Measurements from ENCODE around the gene SSBP3.
A peak's percentile ranks its signal among the peaks of the same experiment; 100 is the strongest.

SSBP3 gene

DNA sequence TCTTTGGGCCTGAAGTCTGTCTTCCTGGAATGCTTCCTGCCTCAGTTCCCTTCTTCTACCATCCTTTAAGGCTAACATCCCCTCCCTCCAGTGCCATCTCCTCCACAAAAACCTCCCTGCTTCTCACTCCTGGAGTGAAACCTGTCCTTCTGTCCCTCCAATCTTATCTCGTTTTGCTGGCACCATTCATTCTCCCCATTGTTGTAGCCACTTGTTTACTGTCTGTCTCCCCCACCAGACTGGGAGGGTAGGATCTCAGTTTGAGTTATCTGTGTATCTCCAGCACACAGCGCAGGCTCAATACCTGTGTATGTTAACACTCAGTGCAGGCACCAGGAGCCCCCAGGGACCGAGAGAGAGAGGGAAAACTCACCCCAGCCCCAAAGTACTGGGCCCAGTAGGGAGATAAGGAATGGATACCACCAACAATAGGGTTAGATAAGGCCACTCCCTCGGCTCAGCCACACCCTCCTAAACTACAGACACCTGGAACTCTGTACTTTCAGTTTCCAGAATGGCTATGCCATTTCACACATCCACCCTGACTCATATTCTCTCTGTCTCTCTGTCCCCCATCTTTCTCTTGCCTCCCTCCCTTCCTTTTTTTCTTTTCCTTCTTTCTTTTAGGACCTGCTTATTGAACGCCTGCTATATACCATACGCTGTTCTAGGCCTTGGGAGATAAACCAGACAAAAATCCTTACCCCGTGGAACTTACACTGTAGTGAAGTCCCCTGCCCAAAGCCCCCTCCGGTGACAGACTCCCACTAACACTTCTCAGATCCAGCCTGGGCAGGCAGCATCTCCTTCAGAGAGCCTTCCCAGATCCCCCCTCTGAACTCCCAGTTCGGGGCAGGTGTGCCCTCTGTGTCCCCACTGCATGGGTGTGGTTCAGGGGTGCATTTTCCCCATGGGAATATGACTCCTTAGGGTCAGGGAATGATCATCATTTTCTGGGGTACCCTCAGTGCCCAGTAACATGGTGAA, 3.3 kb upstream of the SSBP3 start:
- no peak for DNase-seq (ENCODE audit: low spot score)

GRCh38 chr1:54408147-54409066, 2.2 kb upstream of the SSBP3 start:
- DNase-seq (ENCODE audit: low spot score), result no peak

GRCh38 chr1:54407404-54408146, 1.4 kb upstream of the SSBP3 start:
- DNase-seq (ENCODE audit: low spot score), result peak; percentile 69

DNA sequence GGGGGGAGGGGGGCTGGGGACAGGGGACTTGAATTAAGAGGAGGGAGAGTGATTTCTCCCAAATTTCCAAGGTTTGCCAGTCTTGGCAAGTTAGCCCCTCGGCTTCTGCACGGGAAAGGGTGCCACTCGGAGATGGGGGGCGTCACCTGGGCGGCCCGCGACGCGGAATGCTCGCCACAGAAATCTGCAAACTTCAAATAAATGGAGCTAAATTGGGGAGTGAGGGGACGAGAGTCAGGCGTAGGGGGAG, 885 bp upstream of the SSBP3 start:
- peak; percentile 45 for DNase-seq (ENCODE audit: low spot score)

GRCh38 chr1:54405898-54406293, 298 bp downstream of the SSBP3 start:
- DNase-seq (ENCODE audit: low spot score), result no peak

DNA sequence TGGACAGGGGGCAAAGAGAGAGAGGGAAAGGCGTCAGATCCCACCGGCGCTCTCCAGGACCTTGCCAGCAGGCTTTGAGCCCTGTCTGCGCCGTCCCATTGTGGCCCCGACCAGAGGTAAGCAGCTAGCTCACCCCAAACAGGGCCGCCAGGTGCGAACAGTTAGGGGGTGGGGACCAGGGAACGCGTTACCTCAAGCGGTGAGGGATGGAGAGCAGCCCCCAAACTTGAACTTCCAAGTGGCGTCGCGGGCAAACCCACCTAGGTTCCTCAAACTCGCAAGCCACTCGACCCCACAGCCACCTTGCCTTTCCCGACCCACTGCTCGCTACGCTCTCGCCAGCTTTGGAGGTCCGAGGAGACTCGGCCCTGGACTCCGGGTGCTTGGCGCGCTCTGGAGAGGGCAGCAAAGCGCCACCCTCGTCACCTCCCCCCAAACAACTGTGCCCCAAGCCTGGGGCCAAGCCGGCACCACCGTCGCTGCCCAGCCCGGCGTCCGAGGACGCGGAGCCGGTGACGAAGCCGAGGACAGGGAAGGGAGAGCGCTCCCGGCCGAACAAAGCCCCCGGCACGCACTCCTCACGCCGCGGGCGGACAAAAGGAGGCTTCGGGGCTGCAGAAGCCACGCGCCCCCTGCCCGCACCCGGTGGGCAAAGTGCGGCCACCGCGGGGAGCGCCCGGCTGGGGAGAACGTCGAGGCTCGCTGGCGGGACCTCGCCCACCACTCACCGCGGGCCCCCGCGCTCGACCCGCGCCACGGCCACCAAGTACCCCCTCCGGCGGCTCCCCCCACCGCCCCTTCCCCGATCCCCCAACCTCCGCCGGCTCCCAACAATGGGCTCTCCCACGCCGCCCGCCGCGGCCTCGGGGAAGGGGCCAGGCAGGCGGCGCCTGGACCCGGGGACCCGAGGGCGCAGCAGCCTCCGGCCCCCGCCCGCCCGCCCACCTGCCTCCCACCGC, 976 bp downstream of the SSBP3 start:
- peak; percentile 48 for DNase-seq (ENCODE audit: low spot score)

DNA sequence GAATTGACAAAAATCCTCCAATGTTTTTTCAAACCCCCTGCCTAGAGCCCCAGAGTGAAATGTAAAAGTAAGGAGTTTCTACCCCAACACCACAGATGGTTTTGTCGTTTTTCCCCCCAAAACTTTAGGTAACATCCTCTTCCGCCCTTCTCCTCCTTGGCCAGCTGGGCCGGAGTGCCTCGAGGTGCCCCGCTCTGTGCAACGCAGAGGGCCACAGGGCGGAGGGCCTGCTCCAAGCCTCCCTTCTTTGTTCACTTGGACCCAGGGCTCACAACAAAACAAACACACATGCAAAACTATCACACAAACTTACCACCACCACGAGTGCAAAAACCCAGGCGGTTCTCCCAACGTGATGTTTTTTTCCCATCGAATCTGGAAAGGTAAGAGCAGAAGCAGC, 1.9 kb downstream of the SSBP3 start:
- DNase-seq (ENCODE audit: low spot score), result no peak

GRCh38 chr1:54403808-54404261, 2.4 kb downstream of the SSBP3 start:
- DNase-seq (ENCODE audit: low spot score), result no peak

- DNase-seq (ENCODE audit: low spot score), result no peak
Observed at GRCh38 chr1:54403405-54403804, 2.8 kb downstream of the SSBP3 start.

GRCh38 chr1:54402896-54403295, 3.3 kb downstream of the SSBP3 start:
- no peak for DNase-seq (ENCODE audit: low spot score)

GRCh38 chr1:54401799-54402198, 4.4 kb downstream of the SSBP3 start:
- DNase-seq (ENCODE audit: low spot score), result no peak

- no peak for DNase-seq (ENCODE audit: low spot score)
Observed at GRCh38 chr1:54400329-54400728, 5.9 kb downstream of the SSBP3 start.

DNA sequence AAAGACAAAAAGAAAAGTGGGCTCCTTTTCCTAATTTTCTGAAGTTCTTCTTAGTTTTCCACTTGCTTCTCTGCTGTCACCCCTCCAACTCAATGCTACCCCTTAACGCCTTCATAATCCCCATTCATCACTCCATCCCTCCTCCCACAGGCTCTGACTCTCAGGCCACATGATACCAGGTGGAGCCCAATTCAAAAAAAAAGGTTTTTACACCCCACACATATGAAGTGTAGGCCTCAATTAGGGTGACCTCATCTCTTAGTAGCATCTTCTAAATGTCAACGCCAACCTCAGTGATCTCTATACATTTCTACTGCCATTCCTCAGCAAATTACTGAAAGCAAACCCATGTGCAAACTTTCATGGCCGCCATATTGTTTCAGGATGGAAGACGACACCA, 6.4 kb downstream of the SSBP3 start:
- no peak for DNase-seq (ENCODE audit: low spot score)

DNA sequence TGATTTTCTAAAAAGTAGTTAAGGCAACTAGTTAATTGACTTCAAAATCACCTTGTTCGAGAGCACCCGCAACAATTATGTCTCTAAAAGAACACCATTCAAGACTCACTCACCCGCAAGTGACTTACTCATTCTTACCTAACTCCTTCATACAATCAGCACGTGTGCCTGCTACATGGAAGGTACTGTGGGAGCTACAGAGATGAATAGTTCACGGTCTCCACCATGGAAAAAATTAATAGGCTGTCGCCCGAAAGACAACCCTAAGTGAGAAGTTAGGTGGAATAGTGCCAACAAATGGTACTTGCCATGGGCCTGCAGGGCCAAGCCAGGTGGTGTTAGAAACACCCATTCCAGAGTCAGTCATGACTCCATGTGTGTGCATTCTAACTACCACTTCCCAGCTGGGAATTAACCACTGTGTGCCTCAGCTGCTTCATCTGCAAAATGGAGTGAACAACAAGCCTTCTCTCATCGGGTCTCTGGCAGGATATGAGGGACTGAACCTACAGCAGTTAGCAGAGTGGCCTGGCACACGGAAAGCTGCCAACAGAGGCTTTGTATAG, 7.1 kb downstream of the SSBP3 start:
- DNase-seq (ENCODE audit: low spot score), result no peak

GRCh38 chr1:54397980-54398379, 8.2 kb downstream of the SSBP3 start:
- no peak for DNase-seq (ENCODE audit: low spot score)

- DNase-seq (ENCODE audit: low spot score), result no peak
Observed at GRCh38 chr1:54397090-54397591, 9.1 kb downstream of the SSBP3 start.

DNA sequence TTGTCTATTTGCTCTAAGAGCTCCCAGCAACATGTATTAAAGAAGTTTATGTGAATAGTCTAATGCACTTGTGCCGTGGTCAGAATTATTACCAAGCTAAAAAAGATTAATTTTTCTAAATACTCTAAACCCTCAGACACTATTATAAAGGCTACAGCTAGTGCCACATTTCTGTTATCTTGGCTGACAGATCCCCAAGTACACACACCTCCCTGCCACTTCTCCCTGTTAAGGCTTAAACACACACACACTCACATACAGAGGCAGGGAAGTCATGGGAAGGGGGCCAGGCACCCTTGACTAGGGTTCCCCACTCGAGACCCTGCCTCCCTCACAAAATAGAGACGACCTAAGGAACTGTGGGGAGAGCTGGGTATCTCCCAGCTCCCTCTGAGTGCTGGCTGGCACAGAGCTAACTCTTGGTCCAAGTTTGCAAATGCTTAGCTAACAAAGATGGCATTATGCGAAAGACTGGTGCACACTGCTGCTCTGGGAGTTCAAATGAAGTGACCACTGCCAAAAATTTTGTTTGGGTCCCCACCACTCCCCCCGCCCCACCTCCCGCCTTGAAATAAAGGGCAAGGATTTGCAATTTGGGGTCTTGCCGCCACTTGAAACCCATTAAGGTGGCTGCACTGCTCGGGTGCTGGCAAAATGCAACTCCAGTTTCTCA, 9.8 kb downstream of the SSBP3 start:
- DNase-seq (ENCODE audit: low spot score), result no peak

DNA sequence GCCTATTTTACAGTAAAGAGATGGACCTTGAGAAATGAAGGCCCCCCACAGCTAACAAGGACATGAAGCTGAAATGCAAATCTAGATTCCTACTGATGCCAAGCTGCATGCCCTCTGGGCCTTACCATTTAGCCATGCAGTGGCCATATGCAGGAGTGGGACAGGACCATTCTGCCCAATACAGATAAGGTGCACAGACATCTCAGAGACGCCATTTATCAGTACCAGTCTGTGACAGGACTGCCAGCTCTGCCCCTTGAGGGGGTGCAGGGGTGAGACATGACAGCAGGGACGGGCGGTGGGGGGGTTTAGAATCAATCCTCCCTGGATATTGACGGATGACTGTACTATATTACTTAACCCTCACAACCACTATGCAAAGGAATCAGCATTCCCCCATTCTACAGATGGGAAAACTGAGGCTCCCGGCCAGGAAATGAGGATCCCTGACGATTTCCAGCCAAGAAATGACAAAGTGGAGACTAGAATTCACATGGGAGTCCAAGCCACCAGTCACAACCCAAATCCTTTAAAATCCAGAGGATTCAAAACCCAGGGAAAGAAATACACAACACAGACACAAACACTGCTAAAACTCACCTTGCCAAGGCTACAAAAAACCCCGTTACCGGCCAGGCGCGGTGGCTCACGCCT, 10.8 kb downstream of the SSBP3 start:
- no peak for DNase-seq (ENCODE audit: low spot score)

DNA sequence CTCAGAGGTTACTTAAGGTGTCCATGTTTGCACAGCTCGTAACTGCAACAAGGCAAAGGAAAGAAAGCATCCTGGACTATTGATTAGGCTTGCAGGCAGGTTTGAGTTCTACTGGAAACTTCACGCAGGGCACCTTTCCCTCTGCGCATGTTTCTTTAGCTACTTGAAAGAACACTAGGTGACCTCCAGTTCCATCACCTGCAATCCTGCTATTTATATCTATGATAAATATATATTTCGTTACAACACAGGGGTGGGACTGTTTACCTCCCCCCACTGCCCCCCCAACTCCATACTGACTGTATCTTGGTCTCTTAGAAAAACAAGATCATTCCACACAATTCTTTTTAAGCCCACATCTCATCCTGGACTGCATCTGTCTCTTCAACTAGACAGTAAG, 12.1 kb downstream of the SSBP3 start:
- DNase-seq (ENCODE audit: low spot score), result no peak

- no peak for DNase-seq (ENCODE audit: low spot score)
Observed at GRCh38 chr1:54392401-54392800, 13.8 kb downstream of the SSBP3 start.
